ENCODE results near the gene NDUFA12.

The NDUFA12 gene

GRCh38 chr12:94930772-94931171, 72.7 kb downstream of the NDUFA12 start:
- no peak for DNase-seq

GRCh38 chr12:94930216-94930654, 73.3 kb downstream of the NDUFA12 start:
- DNase-seq = no peak

GRCh38 chr12:94929780-94930179, 73.7 kb downstream of the NDUFA12 start:
- no peak for DNase-seq

GRCh38 chr12:94925729-94926128, 77.8 kb downstream of the NDUFA12 start:
- DNase-seq = no peak

- no peak for DNase-seq
Measured at GRCh38 chr12:94925206-94925605, 78.3 kb downstream of the NDUFA12 start.

- DNase-seq = no peak
Measured at GRCh38 chr12:94922561-94922960, 80.9 kb downstream of the NDUFA12 start.

All from stimulated activated CD4-positive, alpha-beta T cell treated with anti-CD3 and anti-CD28 coated beads, Interleukin-2, amount 100 ng/mL, for 48 hours (primary cell).